Stimulated activated CD4-positive, alpha-beta T cell treated with anti-CD3 and anti-CD28 coated beads, Interleukin-15, amount 100 ng/mL, for 1 hour (primary cell): Measurements from ENCODE around the gene RAPGEF3.

Experiments used
- DNase-seq, 2 donors: peaks; one replicate each; pipeline ENCODE4 v3.0.0-alpha.2; 2020; ENCODE audit warnings: low read depth in 1 of 2, low spot score in 1 of 2

RAPGEF3 gene

GRCh38 chr12:47757840-47758583, 668 bp downstream of the RAPGEF3 start:
- no peak for DNase-seq

GRCh38 chr12:47757364-47757839, 1.3 kb downstream of the RAPGEF3 start:
- DNase-seq: no peak

- DNase-seq: no peak
These were observed 2.8 kb downstream of the RAPGEF3 start for GRCh38 chr12:47755655-47756562.

GRCh38 chr12:47754881-47755280, 3.8 kb downstream of the RAPGEF3 start:
- no peak for DNase-seq

GRCh38 chr12:47754126-47754525, 4.6 kb downstream of the RAPGEF3 start:
- DNase-seq: no peak

GRCh38 chr12:47753021-47754001, 5.4 kb downstream of the RAPGEF3 start:
- DNase-seq: no peak

- DNase-seq: no peak
These were observed 6.1 kb downstream of the RAPGEF3 start for GRCh38 chr12:47752552-47752951.

- no peak for DNase-seq
These were observed 6.6 kb downstream of the RAPGEF3 start for GRCh38 chr12:47752121-47752520.

- no peak for DNase-seq
These were observed 7.1 kb downstream of the RAPGEF3 start for GRCh38 chr12:47751561-47751960.

- no peak for DNase-seq
These were observed 7.7 kb downstream of the RAPGEF3 start for GRCh38 chr12:47750916-47751470.

GRCh38 chr12:47750229-47750798, 8.4 kb downstream of the RAPGEF3 start:
- no peak for DNase-seq

GRCh38 chr12:47748899-47749298, 9.8 kb downstream of the RAPGEF3 start:
- DNase-seq: no peak

- DNase-seq: no peak
These were observed 10.2 kb downstream of the RAPGEF3 start for GRCh38 chr12:47748507-47748828.

- DNase-seq: no peak
These were observed 10.8 kb downstream of the RAPGEF3 start for GRCh38 chr12:47747596-47748506.

GRCh38 chr12:47747126-47747525, 11.6 kb downstream of the RAPGEF3 start:
- DNase-seq: no peak

GRCh38 chr12:47746523-47746922, 12.2 kb downstream of the RAPGEF3 start:
- no peak for DNase-seq

GRCh38 chr12:47746073-47746472, 12.6 kb downstream of the RAPGEF3 start:
- no peak for DNase-seq

GRCh38 chr12:47745485-47746041, 13.1 kb downstream of the RAPGEF3 start:
- no peak for DNase-seq
